WTC11 (cell line): Measurements from ENCODE around the gene ZNF77.

Source experiments
- ELF4 ChIP-seq: sonication (generic); formaldehyde crosslinking; IDR thresholded peaks from 2 replicates; pipeline ENCODE4 v1.8.1; 2022; ENCODE audit warnings: low read depth, mild to moderate bottlenecking, moderate library complexity, missing genetic modification reagents
- ESRRA ChIP-seq: sonication (generic); formaldehyde crosslinking; IDR thresholded peaks from 2 replicates; pipeline ENCODE4 v1.8.1; 2022; ENCODE audit warnings: mild to moderate bottlenecking, missing genetic modification reagents, borderline replicate concordance
- NFYB ChIP-seq: sonication (generic); formaldehyde crosslinking; conservative IDR thresholded peaks from 2 replicates; pipeline ENCODE4 v1.8.0; 2022; ENCODE audit warnings: low read depth, missing genetic modification reagents
- NR3C1 ChIP-seq: sonication (generic); formaldehyde crosslinking; conservative IDR thresholded peaks from 2 replicates; pipeline ENCODE4 v1.8.1; 2023; ENCODE audit warnings: low read depth, mild to moderate bottlenecking, missing genetic modification reagents
- ZNF396 ChIP-seq: fragments of 250-450 bp; sonication (Bioruptor Pico); IDR thresholded peaks from 2 replicates; pipeline ENCODE4 v1.8.0; 2021; ENCODE audit warnings: mild to moderate bottlenecking, moderate library complexity, borderline replicate concordance
- TF ChIP-seq, protein P1 (sequence below): fragments of 200-600 bp; IDR thresholded peaks from 2 replicates; pipeline ENCODE4 v1.8.0; 2022; ENCODE audit warnings: antibody characterized with exemption
- TF ChIP-seq, protein P2 (sequence below): sonication (generic); formaldehyde crosslinking; conservative IDR thresholded peaks from 2 replicates; pipeline ENCODE4 v1.8.1; 2023; ENCODE audit warnings: mild to moderate bottlenecking, low read depth, missing genetic modification reagents, moderate library complexity
- TF ChIP-seq, protein P3 (sequence below): sonication (generic); formaldehyde crosslinking; IDR thresholded peaks from 2 replicates; pipeline ENCODE4 v1.8.0; 2022; ENCODE audit warnings: missing genetic modification reagents
- TF ChIP-seq, protein P4 (sequence below): sonication (generic); formaldehyde crosslinking; IDR thresholded peaks from 2 replicates; pipeline ENCODE4 v1.8.1; 2022; ENCODE audit warnings: mild to moderate bottlenecking, missing genetic modification reagents, moderate library complexity, borderline replicate concordance
- TF ChIP-seq, protein P5 (sequence below): sonication (generic); formaldehyde crosslinking; IDR thresholded peaks from 2 replicates; pipeline ENCODE4 v1.8.0; 2023; ENCODE audit warnings: missing genetic modification reagents

DNA sequence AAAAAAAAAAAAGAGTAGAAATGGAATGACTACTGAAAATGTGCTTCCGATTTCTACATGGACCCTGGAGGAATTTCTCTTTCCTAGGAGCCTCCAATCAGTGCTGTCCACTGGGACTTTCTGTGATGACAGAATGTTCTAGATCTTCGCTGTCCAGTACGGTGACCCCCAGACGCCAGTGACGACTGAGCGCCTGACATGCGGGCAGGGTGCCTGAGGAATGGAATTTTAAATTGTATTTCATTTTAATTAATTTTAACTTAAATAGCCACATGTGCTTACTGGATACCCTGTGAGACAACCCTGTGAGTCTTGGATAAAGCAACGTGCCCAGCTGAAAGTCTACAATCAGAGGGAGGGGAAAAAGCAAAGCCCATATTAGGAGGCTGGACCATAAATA is 28.5 kb upstream of the ZNF77 start:
- TF ChIP-seq, protein P1, sequence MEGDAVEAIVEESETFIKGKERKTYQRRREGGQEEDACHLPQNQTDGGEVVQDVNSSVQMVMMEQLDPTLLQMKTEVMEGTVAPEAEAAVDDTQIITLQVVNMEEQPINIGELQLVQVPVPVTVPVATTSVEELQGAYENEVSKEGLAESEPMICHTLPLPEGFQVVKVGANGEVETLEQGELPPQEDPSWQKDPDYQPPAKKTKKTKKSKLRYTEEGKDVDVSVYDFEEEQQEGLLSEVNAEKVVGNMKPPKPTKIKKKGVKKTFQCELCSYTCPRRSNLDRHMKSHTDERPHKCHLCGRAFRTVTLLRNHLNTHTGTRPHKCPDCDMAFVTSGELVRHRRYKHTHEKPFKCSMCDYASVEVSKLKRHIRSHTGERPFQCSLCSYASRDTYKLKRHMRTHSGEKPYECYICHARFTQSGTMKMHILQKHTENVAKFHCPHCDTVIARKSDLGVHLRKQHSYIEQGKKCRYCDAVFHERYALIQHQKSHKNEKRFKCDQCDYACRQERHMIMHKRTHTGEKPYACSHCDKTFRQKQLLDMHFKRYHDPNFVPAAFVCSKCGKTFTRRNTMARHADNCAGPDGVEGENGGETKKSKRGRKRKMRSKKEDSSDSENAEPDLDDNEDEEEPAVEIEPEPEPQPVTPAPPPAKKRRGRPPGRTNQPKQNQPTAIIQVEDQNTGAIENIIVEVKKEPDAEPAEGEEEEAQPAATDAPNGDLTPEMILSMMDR, result no peak
- TF ChIP-seq, protein P2, sequence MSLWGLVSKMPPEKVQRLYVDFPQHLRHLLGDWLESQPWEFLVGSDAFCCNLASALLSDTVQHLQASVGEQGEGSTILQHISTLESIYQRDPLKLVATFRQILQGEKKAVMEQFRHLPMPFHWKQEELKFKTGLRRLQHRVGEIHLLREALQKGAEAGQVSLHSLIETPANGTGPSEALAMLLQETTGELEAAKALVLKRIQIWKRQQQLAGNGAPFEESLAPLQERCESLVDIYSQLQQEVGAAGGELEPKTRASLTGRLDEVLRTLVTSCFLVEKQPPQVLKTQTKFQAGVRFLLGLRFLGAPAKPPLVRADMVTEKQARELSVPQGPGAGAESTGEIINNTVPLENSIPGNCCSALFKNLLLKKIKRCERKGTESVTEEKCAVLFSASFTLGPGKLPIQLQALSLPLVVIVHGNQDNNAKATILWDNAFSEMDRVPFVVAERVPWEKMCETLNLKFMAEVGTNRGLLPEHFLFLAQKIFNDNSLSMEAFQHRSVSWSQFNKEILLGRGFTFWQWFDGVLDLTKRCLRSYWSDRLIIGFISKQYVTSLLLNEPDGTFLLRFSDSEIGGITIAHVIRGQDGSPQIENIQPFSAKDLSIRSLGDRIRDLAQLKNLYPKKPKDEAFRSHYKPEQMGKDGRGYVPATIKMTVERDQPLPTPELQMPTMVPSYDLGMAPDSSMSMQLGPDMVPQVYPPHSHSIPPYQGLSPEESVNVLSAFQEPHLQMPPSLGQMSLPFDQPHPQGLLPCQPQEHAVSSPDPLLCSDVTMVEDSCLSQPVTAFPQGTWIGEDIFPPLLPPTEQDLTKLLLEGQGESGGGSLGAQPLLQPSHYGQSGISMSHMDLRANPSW (CRISPR knock-in tag), result no peak
- TF ChIP-seq ZNF396 (CRISPR knock-in tag), result no peak
- TF ChIP-seq, protein P3, sequence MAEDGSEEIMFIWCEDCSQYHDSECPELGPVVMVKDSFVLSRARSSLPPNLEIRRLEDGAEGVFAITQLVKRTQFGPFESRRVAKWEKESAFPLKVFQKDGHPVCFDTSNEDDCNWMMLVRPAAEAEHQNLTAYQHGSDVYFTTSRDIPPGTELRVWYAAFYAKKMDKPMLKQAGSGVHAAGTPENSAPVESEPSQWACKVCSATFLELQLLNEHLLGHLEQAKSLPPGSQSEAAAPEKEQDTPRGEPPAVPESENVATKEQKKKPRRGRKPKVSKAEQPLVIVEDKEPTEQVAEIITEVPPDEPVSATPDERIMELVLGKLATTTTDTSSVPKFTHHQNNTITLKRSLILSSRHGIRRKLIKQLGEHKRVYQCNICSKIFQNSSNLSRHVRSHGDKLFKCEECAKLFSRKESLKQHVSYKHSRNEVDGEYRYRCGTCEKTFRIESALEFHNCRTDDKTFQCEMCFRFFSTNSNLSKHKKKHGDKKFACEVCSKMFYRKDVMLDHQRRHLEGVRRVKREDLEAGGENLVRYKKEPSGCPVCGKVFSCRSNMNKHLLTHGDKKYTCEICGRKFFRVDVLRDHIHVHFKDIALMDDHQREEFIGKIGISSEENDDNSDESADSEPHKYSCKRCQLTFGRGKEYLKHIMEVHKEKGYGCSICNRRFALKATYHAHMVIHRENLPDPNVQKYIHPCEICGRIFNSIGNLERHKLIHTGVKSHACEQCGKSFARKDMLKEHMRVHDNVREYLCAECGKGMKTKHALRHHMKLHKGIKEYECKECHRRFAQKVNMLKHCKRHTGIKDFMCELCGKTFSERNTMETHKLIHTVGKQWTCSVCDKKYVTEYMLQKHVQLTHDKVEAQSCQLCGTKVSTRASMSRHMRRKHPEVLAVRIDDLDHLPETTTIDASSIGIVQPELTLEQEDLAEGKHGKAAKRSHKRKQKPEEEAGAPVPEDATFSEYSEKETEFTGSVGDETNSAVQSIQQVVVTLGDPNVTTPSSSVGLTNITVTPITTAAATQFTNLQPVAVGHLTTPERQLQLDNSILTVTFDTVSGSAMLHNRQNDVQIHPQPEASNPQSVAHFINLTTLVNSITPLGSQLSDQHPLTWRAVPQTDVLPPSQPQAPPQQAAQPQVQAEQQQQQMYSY (CRISPR knock-in tag), result no peak
- TF ChIP-seq, protein P4, sequence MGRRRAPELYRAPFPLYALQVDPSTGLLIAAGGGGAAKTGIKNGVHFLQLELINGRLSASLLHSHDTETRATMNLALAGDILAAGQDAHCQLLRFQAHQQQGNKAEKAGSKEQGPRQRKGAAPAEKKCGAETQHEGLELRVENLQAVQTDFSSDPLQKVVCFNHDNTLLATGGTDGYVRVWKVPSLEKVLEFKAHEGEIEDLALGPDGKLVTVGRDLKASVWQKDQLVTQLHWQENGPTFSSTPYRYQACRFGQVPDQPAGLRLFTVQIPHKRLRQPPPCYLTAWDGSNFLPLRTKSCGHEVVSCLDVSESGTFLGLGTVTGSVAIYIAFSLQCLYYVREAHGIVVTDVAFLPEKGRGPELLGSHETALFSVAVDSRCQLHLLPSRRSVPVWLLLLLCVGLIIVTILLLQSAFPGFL (CRISPR knock-in tag), result no peak
- TF ChIP-seq ESRRA, result no peak
- TF ChIP-seq, protein P5, sequence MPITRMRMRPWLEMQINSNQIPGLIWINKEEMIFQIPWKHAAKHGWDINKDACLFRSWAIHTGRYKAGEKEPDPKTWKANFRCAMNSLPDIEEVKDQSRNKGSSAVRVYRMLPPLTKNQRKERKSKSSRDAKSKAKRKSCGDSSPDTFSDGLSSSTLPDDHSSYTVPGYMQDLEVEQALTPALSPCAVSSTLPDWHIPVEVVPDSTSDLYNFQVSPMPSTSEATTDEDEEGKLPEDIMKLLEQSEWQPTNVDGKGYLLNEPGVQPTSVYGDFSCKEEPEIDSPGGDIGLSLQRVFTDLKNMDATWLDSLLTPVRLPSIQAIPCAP, result no peak
- no peak for TF ChIP-seq ELF4 (CRISPR knock-in tag)
- TF ChIP-seq NR3C1 (CRISPR knock-in tag), result no peak
- no peak for TF ChIP-seq NFYB (CRISPR knock-in tag)
